Measurements from ENCODE around the gene OSBPL1A. TPM values are rescaled to one million over a fixed set of nuclear protein-coding genes. Genes with fewer than 3 reads are reported as not detected.

OSBPL1A gene
- total RNA-seq, 6 experiments from 2014 or later = 4.1 to 14.6 (median 14.0) TPM

DNA sequence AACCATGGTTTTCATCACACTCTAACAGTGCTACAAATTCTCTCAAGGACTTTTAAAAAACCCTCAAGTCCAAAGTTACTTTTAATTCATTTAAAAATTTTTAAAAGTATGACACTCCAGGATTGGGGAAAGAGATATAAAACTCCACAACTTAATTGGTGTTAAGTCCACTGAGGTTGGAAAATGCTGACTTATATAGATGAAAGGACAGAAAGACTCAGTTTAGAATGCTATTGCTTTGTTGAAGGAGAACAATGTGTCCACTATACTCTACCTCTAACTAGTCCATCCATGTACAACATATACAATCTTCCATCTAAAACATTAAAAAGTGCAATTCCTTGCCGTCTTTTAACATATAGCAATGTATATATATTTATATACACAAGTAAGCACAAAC is 217.6 kb downstream of the OSBPL1A start:
- Histone ChIP-seq H3K27me3 (no peaks in the 10 kb centered on the region), H3K27ac (no peak overlapping the region), H3K4me3 (no peak overlapping the region), H3K36me3 (no peaks in the 10 kb centered on the region), H3K4me1 (peaks cover 0 to 15% (median 0%) of the 10 kb centered on the region in 4 donors), H3K9me3 (no peaks in the 10 kb centered on the region)
- TF ChIP-seq, protein P1, sequence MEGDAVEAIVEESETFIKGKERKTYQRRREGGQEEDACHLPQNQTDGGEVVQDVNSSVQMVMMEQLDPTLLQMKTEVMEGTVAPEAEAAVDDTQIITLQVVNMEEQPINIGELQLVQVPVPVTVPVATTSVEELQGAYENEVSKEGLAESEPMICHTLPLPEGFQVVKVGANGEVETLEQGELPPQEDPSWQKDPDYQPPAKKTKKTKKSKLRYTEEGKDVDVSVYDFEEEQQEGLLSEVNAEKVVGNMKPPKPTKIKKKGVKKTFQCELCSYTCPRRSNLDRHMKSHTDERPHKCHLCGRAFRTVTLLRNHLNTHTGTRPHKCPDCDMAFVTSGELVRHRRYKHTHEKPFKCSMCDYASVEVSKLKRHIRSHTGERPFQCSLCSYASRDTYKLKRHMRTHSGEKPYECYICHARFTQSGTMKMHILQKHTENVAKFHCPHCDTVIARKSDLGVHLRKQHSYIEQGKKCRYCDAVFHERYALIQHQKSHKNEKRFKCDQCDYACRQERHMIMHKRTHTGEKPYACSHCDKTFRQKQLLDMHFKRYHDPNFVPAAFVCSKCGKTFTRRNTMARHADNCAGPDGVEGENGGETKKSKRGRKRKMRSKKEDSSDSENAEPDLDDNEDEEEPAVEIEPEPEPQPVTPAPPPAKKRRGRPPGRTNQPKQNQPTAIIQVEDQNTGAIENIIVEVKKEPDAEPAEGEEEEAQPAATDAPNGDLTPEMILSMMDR (IDR thresholded peaks at IDR 0.05) = no peak
- no peak for TF ChIP-seq POLR2A (IDR thresholded peaks at IDR 0.05)
- ATAC-seq (no peak), DNase-seq (no peak)
- WGBS (ENCODE audit: insufficient coverage, low coverage, low lambda C conversion rate, missing lambda C conversion rate) = 80% methylated on average over 1 of the region's 1 CpG
- intact Hi-C loops (cut with DNase I) = no loop called here

DNA sequence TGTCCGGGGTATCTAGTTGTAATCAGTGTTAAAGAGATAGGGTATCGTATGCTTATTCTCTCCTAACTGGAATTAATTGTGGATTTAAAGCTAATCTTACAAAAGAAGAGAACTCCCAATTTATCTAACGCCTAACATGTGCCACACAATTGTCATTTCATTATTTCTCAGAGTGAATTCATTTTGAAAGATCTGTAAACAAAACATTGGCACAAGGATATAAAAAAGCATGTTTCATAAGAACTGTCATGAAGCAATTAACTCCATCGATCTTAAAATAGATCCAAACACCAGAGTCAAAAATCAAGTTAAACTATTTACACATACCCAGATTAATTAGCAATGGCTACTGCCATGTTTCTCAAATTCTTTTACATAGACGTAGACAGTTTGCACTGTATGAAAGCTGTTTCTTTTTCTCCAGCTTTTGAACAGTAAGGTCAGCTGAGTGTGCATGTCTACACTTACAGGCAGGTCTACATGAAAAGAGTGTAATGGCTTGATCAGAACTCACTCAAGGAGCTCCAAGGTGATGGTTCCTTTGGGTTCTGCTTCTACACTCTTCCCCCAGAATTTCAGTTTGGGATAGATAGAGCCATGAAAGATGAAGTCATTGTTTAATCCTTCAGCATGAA is 220.0 kb downstream of the OSBPL1A start:
- ATAC-seq = peak; percentile 49 to 61 (median 52)
- no peaks in the 10 kb centered on the region for H3K27me3 ChIP-seq
- no peaks in the 10 kb centered on the region for H3K9me3 ChIP-seq
- DNase-seq = no peak
- intact Hi-C loops (cut with DNase I) = no loop called here
- no peaks in the 10 kb centered on the region for H3K36me3 ChIP-seq
- no peak overlapping the region for H3K4me3 ChIP-seq
- H3K4me1 ChIP-seq = peaks cover 0 to 15% (median 0%) of the 10 kb centered on the region in 4 donors
- 34% methylated on average over 5 of the region's 5 CpGs for WGBS (ENCODE audit: insufficient coverage, low coverage, low lambda C conversion rate, missing lambda C conversion rate)
- peak overlapping the region in 1 of 3 donors; percentile 19 for H3K27ac ChIP-seq
- TF ChIP-seq, protein P1 (IDR thresholded peaks at IDR 0.05) = no peak
- TF ChIP-seq POLR2A (IDR thresholded peaks at IDR 0.05) = no peak

DNA sequence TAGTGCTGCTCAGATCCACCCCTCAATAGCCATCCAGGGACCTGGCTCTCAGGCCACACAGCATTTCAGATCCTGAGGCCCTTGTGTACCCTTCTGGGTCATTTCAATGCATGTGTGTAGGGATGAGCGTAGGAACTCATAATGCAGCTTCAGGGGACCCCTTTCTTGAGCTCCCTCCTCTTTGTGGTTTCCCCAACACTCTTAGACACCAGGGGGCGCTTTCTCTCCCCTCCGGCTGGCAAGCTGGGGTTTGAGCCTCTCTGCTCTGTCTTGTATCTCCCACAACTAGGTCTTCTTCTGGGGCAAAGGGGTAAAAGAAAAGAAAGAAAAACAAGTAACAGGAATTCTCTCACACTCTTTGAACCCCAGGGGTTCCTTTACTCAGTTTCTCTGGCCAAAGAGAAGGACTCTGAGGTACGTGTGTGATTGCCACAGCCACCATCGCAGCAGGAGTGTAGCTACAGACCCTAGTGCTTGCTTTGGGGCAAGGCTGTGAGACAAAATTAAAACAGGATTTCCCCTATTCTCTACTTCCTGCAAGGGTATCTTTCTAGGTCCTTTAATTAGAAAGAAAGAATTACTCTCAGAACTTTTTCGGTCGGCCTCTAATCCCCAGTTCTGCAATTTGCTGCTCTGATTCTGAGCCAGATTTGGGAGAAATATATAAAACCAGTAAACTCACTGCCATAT is 220.8 kb downstream of the OSBPL1A start:
- Histone ChIP-seq H3K4me3 (no peak overlapping the region), H3K27me3 (no peaks in the 10 kb centered on the region), H3K36me3 (no peaks in the 10 kb centered on the region), H3K9me3 (no peaks in the 10 kb centered on the region), H3K4me1 (peaks cover 0 to 15% (median 0%) of the 10 kb centered on the region in 4 donors), H3K27ac (peak overlapping the region in 1 of 3 donors; percentile 19)
- TF ChIP-seq, protein P1 (IDR thresholded peaks at IDR 0.05) = peak; percentile 47 to 79 (median 64)
- TF ChIP-seq POLR2A (IDR thresholded peaks at IDR 0.05) = no peak
- ATAC-seq (peak; percentile 80 to 90 (median 83)), DNase-seq (peak in 2 of 3 donors; percentile 40 to 69)
- intact Hi-C loops (cut with DNase I) = no loop called here
- WGBS (ENCODE audit: insufficient coverage, low coverage, low lambda C conversion rate, missing lambda C conversion rate) = 48% methylated on average over 5 of the region's 7 CpGs

DNA sequence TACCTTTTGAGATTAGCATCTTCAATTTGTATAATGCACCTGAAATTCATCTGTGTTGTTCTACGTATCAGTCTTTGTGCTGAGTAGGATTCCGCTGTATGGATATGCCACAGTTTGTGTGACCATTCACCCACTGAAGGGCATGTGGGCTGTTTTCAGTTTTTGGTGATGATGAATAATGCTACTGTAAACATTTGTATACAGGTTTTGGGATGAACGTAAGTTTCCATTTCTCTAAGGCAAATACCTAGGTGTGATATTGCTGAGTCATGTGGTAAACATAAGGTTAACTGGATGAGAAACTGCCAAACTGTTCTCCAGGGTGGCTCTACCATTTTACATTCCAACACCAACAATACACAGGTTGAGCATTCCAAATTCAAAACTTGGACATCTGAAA is 223.6 kb downstream of the OSBPL1A start:
- ATAC-seq (no peak), DNase-seq (no peak)
- Histone ChIP-seq H3K4me3 (no peak overlapping the region), H3K27ac (no peak overlapping the region), H3K9me3 (no peaks in the 10 kb centered on the region), H3K4me1 (peaks cover 0 to 15% (median 0%) of the 10 kb centered on the region in 4 donors), H3K36me3 (no peaks in the 10 kb centered on the region), H3K27me3 (no peaks in the 10 kb centered on the region)
- intact Hi-C loops (cut with DNase I) = no loop called here
- TF ChIP-seq POLR2A (IDR thresholded peaks at IDR 0.05) = no peak
- TF ChIP-seq, protein P1 (IDR thresholded peaks at IDR 0.05) = no peak
- 75% methylated on average over 3 of the region's 3 CpGs for WGBS (ENCODE audit: insufficient coverage, low coverage, low lambda C conversion rate, missing lambda C conversion rate)

Data from right lobe of liver (tissue), 6 donors.